ENCODE data around the gene TMED8. TPM values are rescaled to one million over a fixed set of nuclear protein-coding genes. Genes with fewer than 3 reads are reported as not detected.

Gene TMED8
- total RNA-seq, 1 donor: 19.9 TPM

- DNase-seq (ENCODE audit: low read depth in 2 of 3, low spot score in 2 of 3): no peak
Measured at GRCh38 chr14:77302926-77303325, 74.0 kb downstream of the TMED8 start.

- DNase-seq (ENCODE audit: low read depth in 2 of 3, low spot score in 2 of 3): peak in 2 of 3 donors; percentile 77 to 87
Measured at GRCh38 chr14:77301103-77301502, 75.8 kb downstream of the TMED8 start.

GRCh38 chr14:77299771-77300170 is 77.1 kb downstream of the TMED8 start:
- DNase-seq (ENCODE audit: low read depth in 2 of 3, low spot score in 2 of 3): no peak

- DNase-seq (ENCODE audit: low read depth in 2 of 3, low spot score in 2 of 3): no peak
Measured at GRCh38 chr14:77296906-77297305, 80.0 kb downstream of the TMED8 start.

GRCh38 chr14:77296155-77296554 is 80.7 kb downstream of the TMED8 start:
- DNase-seq (ENCODE audit: low read depth in 2 of 3, low spot score in 2 of 3): no peak

GRCh38 chr14:77290705-77291104 is 86.2 kb downstream of the TMED8 start:
- DNase-seq (ENCODE audit: low read depth in 2 of 3, low spot score in 2 of 3): no peak

GRCh38 chr14:77286576-77286975 is 90.3 kb downstream of the TMED8 start:
- no peak for DNase-seq (ENCODE audit: low read depth in 2 of 3, low spot score in 2 of 3)

Other genes starting within 250 kb of the TMED8 start
- not detected for gene ZDHHC22, start 235.3 kb downstream of the TMED8 start, total RNA-seq
- 0.27 TPM for gene TMEM63C, start 195.3 kb downstream of the TMED8 start, total RNA-seq
- gene NGB, start 105.9 kb downstream of the TMED8 start, total RNA-seq: not detected
- gene POMT2, start 56.2 kb downstream of the TMED8 start, total RNA-seq: 7.0 TPM
- 42.0 TPM for gene GSTZ1, start 56.1 kb downstream of the TMED8 start, total RNA-seq
- gene SAMD15, start 285 bp upstream of the TMED8 start, total RNA-seq: 0.81 TPM
- 0.27 TPM for gene NOXRED1, start 46.4 kb upstream of the TMED8 start, total RNA-seq
- gene VIPAS39, start 80.5 kb upstream of the TMED8 start, total RNA-seq: 26.7 TPM
- gene AHSA1, start 81.0 kb upstream of the TMED8 start, total RNA-seq: 61.9 TPM
- gene ISM2, start 121.7 kb upstream of the TMED8 start, total RNA-seq: 0.27 TPM
- 66.2 TPM for gene SPTLC2, start 239.5 kb upstream of the TMED8 start, total RNA-seq

All from hematopoietic multipotent progenitor cell (in vitro differentiated cells).